Cardiac muscle cell (in vitro differentiated cells and primary cell): Measurements from ENCODE around the gene MB. TPM values are rescaled to one million over a fixed set of nuclear protein-coding genes. Genes with fewer than 3 reads are reported as not detected.
A peak's percentile ranks its signal among the peaks of the same experiment; 100 is the strongest.

Experiments used
- DNase-seq, 2 donors: peaks; one replicate each; pipeline versions ENCODE4 v3.0.0 to v3.0.0-alpha.2; 2010 to 2017; ENCODE audit warnings: low read depth in 1 of 2, low spot score in 1 of 2
- H3K27ac ChIP-seq: fragments of 200-600 bp; sonication (generic); 2 replicates; pipeline ENCODE4 v1.5.1; 2016
- H3K27me3 ChIP-seq: fragments of 200-600 bp; sonication (generic); 2 replicates; pipeline ENCODE4 v1.6.0; 2016; ENCODE audit warnings: control low read depth
- H3K36me3 ChIP-seq: fragments of 200-600 bp; sonication (generic); 2 replicates; pipeline ENCODE4 v1.5.1; 2016; ENCODE audit warnings: control low read depth
- H3K4me1 ChIP-seq: fragments of 200-600 bp; sonication (generic); 2 replicates; pipeline ENCODE4 v1.8.1; 2017; ENCODE audit warnings: low read depth, mild to moderate bottlenecking, mixed run types
- H3K4me3 ChIP-seq: fragments of 200-600 bp; sonication (generic); 2 replicates; pipeline ENCODE4 v1.5.1; 2016; ENCODE audit warnings: mild to moderate bottlenecking
- H3K9me3 ChIP-seq: fragments of 200-600 bp; sonication (generic); 2 replicates; pipeline ENCODE4 v1.5.1; 2017; ENCODE audit warnings: low read depth, mild to moderate bottlenecking, control low read depth
- CTCF ChIP-seq: IDR thresholded peaks from 2 replicates; pipeline ENCODE4 v1.5.1; 2012; ENCODE audit warnings: low read depth, mild to moderate bottlenecking, low read length
- polyA plus RNA-seq: library from polyadenylated mRNA; unstranded; fragments of >200 nt; fragmentation: Nextera tagmentation; extraction: Ambion mirVana; gene quantifications from 2 replicates; pipeline ENCODE4 v1.2.1, GENCODE V29; 2016
- total RNA-seq: library from RNA; depleted of rRNA; stranded (reverse); fragments of >200 nt; gene quantifications from 2 replicates; pipeline ENCODE4 v1.2.3, GENCODE V29; 2016

Gene MB
- total and polyA plus RNA-seq, 2 experiments from 2014 or later, result 829 to 1,065 TPM

- Histone ChIP-seq H3K9me3 (no peaks in the 10 kb centered on the region), H3K36me3 (no peaks in the 10 kb centered on the region), H3K4me1 (no peaks in the 10 kb centered on the region), H3K27me3 (no peaks in the 10 kb centered on the region), H3K27ac (no peak overlapping the region), H3K4me3 (no peak overlapping the region)
- no peak for TF ChIP-seq CTCF
- DNase-seq, result peak in 1 of 2 donors; percentile 74
Observed at GRCh38 chr22:35561796-35562526, 55.2 kb downstream of the MB start.

GRCh38 chr22:35560824-35561223, 56.3 kb downstream of the MB start:
- Histone ChIP-seq H3K27me3 (no peaks in the 10 kb centered on the region), H3K27ac (no peak overlapping the region), H3K9me3 (no peaks in the 10 kb centered on the region), H3K36me3 (no peaks in the 10 kb centered on the region), H3K4me3 (no peak overlapping the region), H3K4me1 (no peaks in the 10 kb centered on the region)
- DNase-seq, result no peak
- no peak for TF ChIP-seq CTCF

- Histone ChIP-seq H3K27ac (no peak overlapping the region), H3K27me3 (no peaks in the 10 kb centered on the region), H3K4me3 (no peak overlapping the region), H3K4me1 (no peaks in the 10 kb centered on the region), H3K36me3 (no peaks in the 10 kb centered on the region), H3K9me3 (no peaks in the 10 kb centered on the region)
- DNase-seq, result no peak
- TF ChIP-seq CTCF, result no peak
Observed at GRCh38 chr22:35560366-35560765, 56.8 kb downstream of the MB start.

GRCh38 chr22:35559354-35560005, 57.6 kb downstream of the MB start:
- Histone ChIP-seq H3K4me1 (no peaks in the 10 kb centered on the region), H3K27me3 (no peaks in the 10 kb centered on the region), H3K9me3 (no peaks in the 10 kb centered on the region), H3K36me3 (no peaks in the 10 kb centered on the region), H3K4me3 (no peak overlapping the region), H3K27ac (no peak overlapping the region)
- no peak for DNase-seq
- no peak for TF ChIP-seq CTCF

- no peak for DNase-seq
- Histone ChIP-seq H3K36me3 (no peaks in the 10 kb centered on the region), H3K9me3 (no peaks in the 10 kb centered on the region)
Observed at GRCh38 chr22:35558719-35559118, 58.4 kb downstream of the MB start.

More at GRCh38 chr22:35558719-35559118, 58.4 kb downstream of the MB start:
- TF ChIP-seq CTCF, result no peak
- no peaks in the 10 kb centered on the region for H3K4me1 ChIP-seq
- no peaks in the 10 kb centered on the region for H3K27me3 ChIP-seq
- no peak overlapping the region for H3K4me3 ChIP-seq
- H3K27ac ChIP-seq, result no peak overlapping the region
